8988T (cell line): ENCODE data around the gene XRN1.
"Not testable (repeated sequence)": the region's sequence is repeated elsewhere in the genome, so short reads cannot be mapped to it uniquely, and the experiment has no call there.

ENCODE experiments used
- DNase-seq: peaks from one replicate; pipeline ENCODE4 v3.0.0; 2011

The XRN1 gene, protein sequence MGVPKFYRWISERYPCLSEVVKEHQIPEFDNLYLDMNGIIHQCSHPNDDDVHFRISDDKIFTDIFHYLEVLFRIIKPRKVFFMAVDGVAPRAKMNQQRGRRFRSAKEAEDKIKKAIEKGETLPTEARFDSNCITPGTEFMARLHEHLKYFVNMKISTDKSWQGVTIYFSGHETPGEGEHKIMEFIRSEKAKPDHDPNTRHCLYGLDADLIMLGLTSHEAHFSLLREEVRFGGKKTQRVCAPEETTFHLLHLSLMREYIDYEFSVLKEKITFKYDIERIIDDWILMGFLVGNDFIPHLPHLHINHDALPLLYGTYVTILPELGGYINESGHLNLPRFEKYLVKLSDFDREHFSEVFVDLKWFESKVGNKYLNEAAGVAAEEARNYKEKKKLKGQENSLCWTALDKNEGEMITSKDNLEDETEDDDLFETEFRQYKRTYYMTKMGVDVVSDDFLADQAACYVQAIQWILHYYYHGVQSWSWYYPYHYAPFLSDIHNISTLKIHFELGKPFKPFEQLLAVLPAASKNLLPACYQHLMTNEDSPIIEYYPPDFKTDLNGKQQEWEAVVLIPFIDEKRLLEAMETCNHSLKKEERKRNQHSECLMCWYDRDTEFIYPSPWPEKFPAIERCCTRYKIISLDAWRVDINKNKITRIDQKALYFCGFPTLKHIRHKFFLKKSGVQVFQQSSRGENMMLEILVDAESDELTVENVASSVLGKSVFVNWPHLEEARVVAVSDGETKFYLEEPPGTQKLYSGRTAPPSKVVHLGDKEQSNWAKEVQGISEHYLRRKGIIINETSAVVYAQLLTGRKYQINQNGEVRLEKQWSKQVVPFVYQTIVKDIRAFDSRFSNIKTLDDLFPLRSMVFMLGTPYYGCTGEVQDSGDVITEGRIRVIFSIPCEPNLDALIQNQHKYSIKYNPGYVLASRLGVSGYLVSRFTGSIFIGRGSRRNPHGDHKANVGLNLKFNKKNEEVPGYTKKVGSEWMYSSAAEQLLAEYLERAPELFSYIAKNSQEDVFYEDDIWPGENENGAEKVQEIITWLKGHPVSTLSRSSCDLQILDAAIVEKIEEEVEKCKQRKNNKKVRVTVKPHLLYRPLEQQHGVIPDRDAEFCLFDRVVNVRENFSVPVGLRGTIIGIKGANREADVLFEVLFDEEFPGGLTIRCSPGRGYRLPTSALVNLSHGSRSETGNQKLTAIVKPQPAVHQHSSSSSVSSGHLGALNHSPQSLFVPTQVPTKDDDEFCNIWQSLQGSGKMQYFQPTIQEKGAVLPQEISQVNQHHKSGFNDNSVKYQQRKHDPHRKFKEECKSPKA (N-terminal part only)

GRCh38 chr3:142447852-142448823 is at the start of gene XRN1:
Gene XRN1 (minus strand): TSS chr3:142448037. CDS start chr3:142447944, 93 bp downstream.
- peak; percentile 83 for DNase-seq

DNA sequence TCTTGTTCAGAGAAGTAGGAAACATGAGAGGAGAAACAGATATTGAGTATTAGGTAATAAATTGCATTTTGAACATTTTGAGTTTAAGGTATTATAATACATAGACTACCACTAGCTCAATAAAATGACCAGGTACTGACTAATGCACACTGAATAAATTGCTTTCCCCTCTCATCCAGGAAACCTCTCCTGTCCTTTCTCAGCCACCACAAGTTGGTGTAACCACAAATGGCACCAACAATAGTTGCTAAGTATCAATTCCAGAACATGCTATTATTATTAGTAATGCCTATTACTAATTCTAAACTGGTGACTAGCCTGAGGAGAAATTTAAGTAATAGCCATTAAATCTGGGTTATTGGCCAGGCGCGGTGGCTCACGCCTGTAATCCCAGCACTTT is 47.3 kb upstream of the XRN1 start:
- no peak for DNase-seq

- no peak for DNase-seq
These were observed 44.3 kb upstream of the XRN1 start for GRCh38 chr3:142492184-142492583.

DNA sequence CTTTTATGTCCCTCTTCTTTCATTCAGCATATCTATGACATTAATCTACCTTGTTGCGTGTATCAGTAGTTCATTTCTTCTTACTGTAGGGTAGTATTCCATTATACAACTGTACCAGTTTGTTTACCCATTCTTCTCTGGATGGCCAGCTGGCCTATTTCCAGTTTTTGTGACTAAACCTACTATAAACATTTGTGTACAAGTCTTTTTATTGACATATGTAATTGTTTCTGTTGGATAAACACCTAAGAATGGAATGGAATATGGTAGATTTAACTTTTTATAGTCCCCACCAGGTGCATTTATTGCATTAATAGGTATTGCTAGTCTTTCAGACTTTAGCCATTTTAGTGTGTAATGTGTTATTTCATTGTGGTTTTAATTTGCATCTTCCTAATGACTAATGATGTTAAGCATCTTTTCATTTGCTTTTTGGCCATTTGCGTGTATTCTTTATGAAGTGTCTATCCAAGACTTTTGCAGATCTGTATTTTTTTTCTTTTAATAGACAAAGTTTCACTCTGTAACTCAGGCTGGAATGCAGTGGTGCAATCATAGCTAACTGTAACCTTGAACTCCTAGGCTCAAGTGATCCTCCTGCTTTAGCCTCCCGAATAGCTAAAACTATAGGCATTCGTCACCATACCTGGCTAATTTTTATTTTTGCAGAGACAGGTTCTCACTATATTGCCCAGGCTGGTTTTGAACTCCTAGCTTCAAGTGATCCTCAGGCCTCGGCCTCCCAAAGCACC is 41.9 kb upstream of the XRN1 start:
- DNase-seq: no peak

DNA sequence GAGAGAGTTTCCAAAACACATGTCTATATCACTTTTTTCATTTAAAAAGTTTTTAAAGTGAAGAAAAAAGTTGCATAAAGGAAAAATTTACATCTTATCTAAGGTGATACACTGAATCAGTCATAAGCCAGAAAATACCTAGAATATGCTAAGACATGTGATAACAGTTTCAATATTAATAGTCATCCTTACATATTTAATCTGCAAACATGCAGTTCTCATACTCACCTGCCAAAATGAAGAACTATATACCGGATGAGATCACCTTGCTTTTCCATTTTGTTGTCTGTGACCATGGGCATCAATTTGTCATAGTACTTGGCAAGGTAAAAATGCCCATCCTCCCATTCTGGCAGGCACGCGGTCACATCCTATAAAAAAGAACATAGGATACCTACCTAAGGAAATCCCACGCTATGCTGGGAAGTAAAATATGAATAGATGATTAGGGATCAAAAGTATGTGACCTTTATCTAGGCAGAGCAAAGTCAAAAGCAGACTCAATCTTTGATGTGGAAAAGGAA is 37.1 kb upstream of the XRN1 start:
- DNase-seq: no peak

DNA sequence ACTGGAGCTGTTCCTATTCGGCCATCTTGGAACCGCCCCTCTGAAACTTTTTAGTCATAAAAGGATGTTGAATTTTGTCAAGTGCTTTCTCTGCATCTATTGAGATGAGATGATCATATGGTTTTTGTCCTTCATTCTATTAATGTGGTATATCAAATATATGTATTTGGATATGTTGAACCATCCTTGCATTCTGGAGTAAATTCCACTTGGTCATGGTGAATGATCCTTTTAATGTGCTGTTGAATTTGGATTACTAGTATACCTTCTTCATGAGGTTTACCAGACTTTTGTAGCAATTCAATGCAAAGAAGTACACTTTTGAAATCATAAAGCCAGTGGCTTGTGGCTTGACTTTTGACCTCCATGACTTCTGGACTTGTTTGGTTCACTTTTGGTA is 33.4 kb upstream of the XRN1 start:
- no peak for DNase-seq

DNA sequence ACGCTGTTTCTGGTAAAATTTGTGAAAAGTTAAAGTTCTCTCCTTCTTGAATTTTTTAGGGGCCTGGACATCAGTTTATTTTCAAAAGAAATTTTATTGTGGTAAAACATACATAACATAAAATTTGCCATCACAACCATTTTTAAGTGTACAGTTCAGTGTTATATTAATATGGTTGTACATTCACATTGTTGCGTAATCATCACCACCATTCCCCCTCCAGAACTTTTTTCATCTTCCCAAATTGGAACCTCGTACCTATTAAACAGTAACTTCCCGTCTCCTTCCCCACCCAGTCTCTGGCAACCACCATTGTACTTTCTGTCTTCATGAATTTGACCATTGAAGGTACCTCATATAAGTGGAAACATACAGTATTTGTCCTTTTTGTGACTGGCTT is 23.0 kb upstream of the XRN1 start:
- no peak for DNase-seq

DNA sequence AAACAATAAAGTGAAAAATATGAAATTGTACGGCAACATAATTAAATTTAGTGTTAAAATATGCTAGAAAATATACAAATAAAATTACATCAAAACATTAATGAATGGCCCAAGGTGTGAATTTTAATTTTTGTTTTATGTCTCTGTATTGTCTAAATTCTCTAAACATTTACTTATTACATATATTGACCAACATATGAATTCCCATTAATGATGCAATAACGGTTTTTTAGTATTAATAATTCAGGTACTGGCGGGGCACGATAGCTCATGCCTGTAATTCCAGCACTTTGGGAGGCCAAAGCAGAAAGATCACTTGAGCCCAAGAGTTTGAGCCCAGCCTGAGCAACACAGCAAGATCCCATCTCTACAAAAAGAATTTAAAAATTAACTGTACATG is 20.6 kb upstream of the XRN1 start:
- no peak for DNase-seq

GRCh38 chr3:142467768-142468167 is 19.9 kb upstream of the XRN1 start:
- DNase-seq: no peak

DNA sequence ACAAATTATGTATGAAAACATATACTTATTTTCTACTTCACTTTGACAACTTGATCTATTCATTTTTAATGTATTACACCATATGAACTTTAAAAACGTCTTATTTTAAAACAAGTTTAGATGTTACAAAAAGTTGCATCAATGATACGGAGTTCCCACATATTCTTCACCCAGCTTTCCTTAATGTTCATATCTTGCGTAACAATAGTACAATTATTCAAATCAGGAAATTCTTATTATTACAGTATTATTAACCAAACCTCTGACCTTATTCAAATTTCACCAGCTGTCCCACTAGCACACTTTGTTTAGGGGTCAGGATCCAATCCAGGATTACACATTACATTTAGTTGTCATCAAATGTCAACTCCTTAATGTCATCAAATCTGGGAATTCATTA is 12.9 kb upstream of the XRN1 start:
- DNase-seq: no peak

DNA sequence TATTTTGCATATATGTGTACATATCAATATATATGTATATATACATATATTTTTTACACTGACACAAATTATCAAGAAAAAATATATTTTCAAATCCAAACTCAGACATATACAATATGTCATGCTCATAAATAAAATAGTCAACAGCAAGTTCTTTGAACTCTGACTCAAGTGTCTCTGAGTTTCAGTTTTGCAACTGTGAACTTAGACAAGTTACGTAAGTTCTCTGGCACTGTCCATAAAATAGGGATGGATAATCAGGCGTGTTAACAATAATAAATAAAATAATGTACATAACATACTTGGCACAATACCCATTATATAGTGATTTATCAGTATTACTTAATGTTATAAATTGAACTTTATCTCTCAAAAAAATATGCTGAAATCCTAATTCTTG is 12.1 kb upstream of the XRN1 start:
- DNase-seq: no peak

- DNase-seq: no peak
These were observed 11.3 kb upstream of the XRN1 start for GRCh38 chr3:142459096-142459495.

GRCh38 chr3:142450881-142451280 is 3.0 kb upstream of the XRN1 start:
- DNase-seq: no peak

DNA sequence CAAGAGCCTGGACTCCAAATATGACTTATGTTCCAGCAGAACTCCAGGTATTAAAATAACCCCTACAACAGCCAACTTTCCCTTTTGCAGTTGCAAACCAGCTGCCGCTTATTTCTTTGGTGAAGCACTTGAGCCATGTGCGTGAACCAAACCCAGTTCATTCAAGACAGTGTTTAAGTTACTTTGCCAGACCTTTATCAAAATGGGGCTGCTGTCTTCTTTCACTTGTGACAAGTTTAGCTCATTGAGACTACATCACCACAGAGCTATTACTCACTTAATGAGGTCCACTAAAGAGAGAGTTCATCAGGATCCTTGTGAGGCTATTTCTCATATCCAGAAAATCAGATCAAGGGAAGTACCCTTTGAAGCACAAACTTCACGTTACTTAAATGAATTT is 2.4 kb upstream of the XRN1 start:
- DNase-seq: no peak

- DNase-seq: peak; percentile 23
These were observed 461 bp downstream of the XRN1 start for GRCh38 chr3:142447301-142447851.

DNA sequence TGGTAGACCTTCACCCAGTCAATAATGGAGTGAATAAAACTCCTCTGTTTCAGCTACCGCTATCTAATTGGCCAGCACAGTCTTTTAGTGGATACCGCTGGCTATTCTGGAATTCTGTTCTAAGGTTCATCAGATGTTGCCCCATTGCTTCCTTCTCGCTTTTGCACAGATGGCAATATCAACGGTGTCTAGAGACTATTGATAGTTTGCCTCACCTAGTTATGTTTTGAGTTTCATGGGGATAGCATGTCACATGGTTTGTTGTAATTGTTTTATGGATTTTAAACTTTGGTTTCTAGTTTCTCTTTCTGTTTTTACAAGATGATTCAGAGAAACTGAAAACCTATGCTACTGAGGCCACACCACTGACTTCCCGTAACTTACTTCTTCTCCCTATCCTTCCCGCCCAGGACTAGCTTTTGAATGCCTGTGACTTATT is 2.0 kb downstream of the XRN1 start:
- DNase-seq: no peak

DNA sequence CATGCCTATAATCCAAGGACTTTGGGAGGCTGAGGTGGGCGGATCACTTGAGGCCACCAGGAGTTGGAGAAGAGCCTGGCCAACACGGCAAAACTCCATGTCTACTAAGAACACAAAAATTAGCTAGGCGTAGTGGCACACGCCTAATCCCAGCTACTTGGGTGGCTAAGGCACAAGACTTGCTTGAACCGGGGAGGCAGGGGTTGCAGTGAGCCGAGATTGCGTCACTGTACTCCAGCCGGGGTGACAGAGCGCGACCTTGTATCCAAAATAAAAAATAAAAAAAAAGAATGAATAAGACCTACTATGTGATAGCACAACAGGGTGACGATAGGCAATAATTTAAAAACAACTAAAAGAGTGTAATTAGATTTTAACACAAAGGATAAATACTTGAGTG is 3.5 kb downstream of the XRN1 start:
- DNase-seq: no peak

DNA sequence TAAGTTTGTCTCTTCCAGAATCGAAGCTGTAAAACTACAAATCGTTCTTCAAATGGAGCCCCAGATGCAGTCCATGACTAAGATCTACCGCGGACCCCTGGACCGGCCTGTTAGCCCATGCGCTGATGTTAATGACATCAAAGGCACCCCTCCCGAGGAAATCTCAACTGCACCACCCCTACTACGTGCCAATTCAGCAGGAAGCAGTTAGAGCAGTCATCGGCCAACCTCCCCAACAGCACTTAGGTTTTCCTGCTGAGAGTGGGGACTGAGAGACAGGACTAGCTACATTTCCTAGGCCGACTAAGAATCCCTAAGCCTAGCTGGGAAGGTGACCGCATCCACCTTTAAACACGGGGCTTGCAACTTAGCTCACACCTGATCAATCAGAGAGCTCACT is 4.8 kb downstream of the XRN1 start:
- DNase-seq: not testable (repeated sequence)

- DNase-seq: not testable (repeated sequence)
These were observed 8.2 kb downstream of the XRN1 start for GRCh38 chr3:142439499-142440220.

- DNase-seq: not testable (repeated sequence)
These were observed 9.7 kb downstream of the XRN1 start for GRCh38 chr3:142438096-142438495.
